A549 (cell line): ENCODE measurements around the gene POR. TPM values are rescaled to one million over a fixed set of nuclear protein-coding genes. Genes with fewer than 3 reads are reported as not detected.

ENCODE experiments used
- ATAC-seq, 2 experiments: fragments of 200-7000 bp in 1 of 2; fragments of >200 bp in 1 of 2; cut with Nextera tagmentation in 1 of 2; cut with Tn5 transposase in 1 of 2; 3 replicates each; pipeline versions ENCODE4 v1.8.0 to v1.9.1; 2018 to 2020; ENCODE audit warnings: mild to moderate bottlenecking in 1 of 2, moderate library complexity in 1 of 2
- CTCF ChIA-PET: fragments of 300-600 bp; sonication (Branson Sonifier 250); formaldehyde crosslinking; extraction: SDS; loops from one replicate; lab custom pipeline; 2021; ENCODE audit warnings: antibody characterized with exemption, inconsistent platforms; lab: Yijun Ruan, JAX
- POLR2A ChIA-PET: fragments of 350-600 bp; formaldehyde crosslinking; extraction: SDS; loops from one replicate; lab custom pipeline; 2021; ENCODE audit warnings: antibody characterized with exemption, inconsistent platforms; lab: Yijun Ruan, JAX
- DNase-seq, 2 experiments: peaks; one replicate each; pipeline versions ENCODE4 v3.0.0 to v3.0.0-alpha.2; 2011 to 2016; ENCODE audit warnings: low read depth in 1 of 2, low spot score in 1 of 2
- FAIRE-seq: peaks from 2 replicates; lab custom pipeline; 2011; peaks lifted over from hg19 to GRCh38; lab: Jason Lieb, UNC
- H3K27ac ChIP-seq, 2 experiments: fragments of >200 bp; sonication (Bioruptor Twin); formaldehyde crosslinking; 3 replicates each; pipeline ENCODE4 v1.5.1; 2016 to 2017
- H3K4me1 ChIP-seq: fragments of >200 bp; sonication (Bioruptor Twin); formaldehyde crosslinking; 3 replicates; pipeline ENCODE4 v1.6.1; 2016
- H3K4me2 ChIP-seq: fragments of >200 bp; sonication (Bioruptor Twin); formaldehyde crosslinking; 3 replicates; pipeline ENCODE4 v1.6.1; 2016
- H3K4me3 ChIP-seq: fragments of >200 bp; sonication (Bioruptor Twin); formaldehyde crosslinking; 3 replicates; pipeline ENCODE4 v1.5.1; 2016
- H3K9me3 ChIP-seq: fragments of >200 bp; sonication (Bioruptor Twin); formaldehyde crosslinking; 3 replicates; pipeline ENCODE4 v1.6.1; 2016
- ATOH8 ChIP-seq: fragments of 250-450 bp; sonication (Bioruptor Pico); IDR thresholded peaks from 2 replicates; pipeline ENCODE4 v1.5.0; 2020; ENCODE audit warnings: low read depth, mild to moderate bottlenecking, moderate library complexity
- CBX8 ChIP-seq: fragments of 200-600 bp; sonication (generic); IDR thresholded peaks from 2 replicates; pipeline ENCODE4 v1.6.1; 2016
- CEBPB ChIP-seq, 2 experiments: fragments of >200 bp in 1 of 2; sonication (Bioruptor Twin) in 1 of 2; formaldehyde crosslinking in 1 of 2; IDR thresholded peaks; 2 replicates each; pipeline ENCODE4 v1.6.1; 2012 to 2016
- CHD2 ChIP-seq: fragments of 150-350 bp; IDR thresholded peaks from 2 replicates; pipeline ENCODE4 v1.6.1; 2014; ENCODE audit warnings: low read length; ENCODE audit not compliant: partially characterized antibody
- CHD4 ChIP-seq: fragments of 200-600 bp; sonication (generic); IDR thresholded peaks from 2 replicates; pipeline ENCODE4 v1.6.1; 2016; ENCODE audit warnings: antibody characterized with exemption, mild to moderate bottlenecking, borderline replicate concordance
- EHMT2 ChIP-seq: fragments of 200-600 bp; sonication (generic); IDR thresholded peaks from 2 replicates; pipeline ENCODE4 v1.6.1; 2016; ENCODE audit warnings: antibody characterized with exemption, low read depth, mild to moderate bottlenecking, moderate library complexity
- ELK1 ChIP-seq: fragments of 150-350 bp; IDR thresholded peaks from 2 replicates; pipeline ENCODE4 v1.6.1; 2014; ENCODE audit warnings: low read depth, mild to moderate bottlenecking, low read length
- FOSB ChIP-seq: fragments of 250-450 bp; sonication (Bioruptor Pico); IDR thresholded peaks from 2 replicates; pipeline ENCODE4 v1.5.0; 2020; ENCODE audit warnings: mild to moderate bottlenecking, moderate library complexity
- HDAC2 ChIP-seq: fragments of 200-600 bp; sonication (generic); IDR thresholded peaks from 2 replicates; pipeline ENCODE4 v1.6.1; 2016
- HOXB13 ChIP-seq: fragments of 250-450 bp; sonication (Bioruptor Pico); IDR thresholded peaks from 2 replicates; pipeline ENCODE4 v1.5.0; 2020; ENCODE audit warnings: low read depth, mild to moderate bottlenecking, moderate library complexity
- JUNB ChIP-seq: fragments of >200 bp; sonication (Bioruptor Twin); formaldehyde crosslinking; IDR thresholded peaks from 2 replicates; pipeline ENCODE4 v1.6.1; 2016
- MAFK ChIP-seq: fragments of 450-650 bp; IDR thresholded peaks from 2 replicates; pipeline ENCODE4 v1.6.1; 2014; ENCODE audit not compliant: partially characterized antibody
- PBX3 ChIP-seq: IDR thresholded peaks from 2 replicates; pipeline ENCODE4 v1.6.1; 2012
- POLR2A ChIP-seq: IDR thresholded peaks from 2 replicates; pipeline ENCODE4 v1.6.1; 2012; ENCODE audit warnings: mild to moderate bottlenecking, low read length
- POLR2AphosphoS2 ChIP-seq: conservative IDR thresholded peaks from 2 replicates; pipeline ENCODE4 v1.6.1; 2012; ENCODE audit warnings: low read length, improper control_type of control experiment, inconsistent platforms
- RAD21 ChIP-seq, 2 experiments: fragments of >200 bp in 1 of 2; sonication (Bioruptor Twin) in 1 of 2; formaldehyde crosslinking in 1 of 2; IDR thresholded peaks in 1 of 2; conservative IDR thresholded peaks in 1 of 2; 2 replicates in 1 of 2; 3 replicates in 1 of 2; pipeline ENCODE4 v1.6.1; 2012 to 2018; ENCODE audit warnings: inconsistent platforms in 1 of 2
- RARB ChIP-seq: fragments of 250-450 bp; sonication (Bioruptor Pico); IDR thresholded peaks from 2 replicates; pipeline ENCODE4 v1.8.0; 2021; ENCODE audit warnings: mild to moderate bottlenecking, moderate library complexity
- RCOR1 ChIP-seq: fragments of 150-350 bp; IDR thresholded peaks from 2 replicates; pipeline ENCODE4 v1.6.1; 2014; ENCODE audit warnings: antibody characterized with exemption, low read length, low read depth
- RFX5 ChIP-seq: fragments of 450-650 bp; IDR thresholded peaks from 2 replicates; pipeline ENCODE4 v1.7.1; 2014; ENCODE audit warnings: antibody characterized with exemption, mild to moderate bottlenecking, moderate library complexity
- RNF2 ChIP-seq: fragments of 200-600 bp; sonication (generic); IDR thresholded peaks from 2 replicates; pipeline ENCODE4 v1.6.1; 2016; ENCODE audit warnings: low read depth, mild to moderate bottlenecking, antibody characterized with exemption, moderate library complexity, borderline replicate concordance
- ZC3H11A ChIP-seq: fragments of 450-650 bp; IDR thresholded peaks from 2 replicates; pipeline ENCODE4 v1.6.1; 2014; ENCODE audit warnings: antibody characterized with exemption, mild to moderate bottlenecking
- ZNF302 ChIP-seq: fragments of 250-450 bp; sonication (Bioruptor Pico); IDR thresholded peaks from 2 replicates; pipeline ENCODE4 v1.9.0; 2021; ENCODE audit warnings: inconsistent platforms, mild to moderate bottlenecking, moderate library complexity
- WGBS: methylation state at CpG from one replicate; pipeline ENCODE4 v1.1.6; 2017; ENCODE audit errors: missing lambda C conversion rate; 5-methylcytosine and 5-hydroxymethylcytosine counted together
- polyA plus RNA-seq, 4 experiments: library from polyadenylated mRNA; depleted of rRNA in 3 of 4; stranded (reverse); fragments of >200 nt; fragmentation: RNase III in 1 of 4; extraction: RNeasy Plus Mini Kit Qiagen cat#74134 plus additional on column Dnase treatment in 1 of 4; gene quantifications; 2 replicates in 3 of 4; 3 replicates in 1 of 4; pipeline ENCODE4 v1.2.3, GENCODE V29; 2011 to 2017
- TF ChIP-seq, protein P1 (sequence below): fragments of >200 bp; sonication (Bioruptor Twin); formaldehyde crosslinking; IDR thresholded peaks from 3 replicates; pipeline ENCODE4 v1.6.1; 2016

POR gene
- polyA plus RNA-seq, 2 of the 4 experiments (the other 2 are of a cell fraction) = 71.1 to 109 TPM

- H3K4me2 ChIP-seq = no peak overlapping the region
- 84% methylated on average over 15 of the region's 15 CpGs for WGBS
- no peaks in the 10 kb centered on the region for H3K9me3 ChIP-seq
- ATAC-seq = no peak
- CTCF ChIA-PET = interaction anchor here (1.0 kb wide), 1 partner anchor 173 kb away, joined by 3 read pairs; no protein-coding TSS in a partner anchor
- no peak overlapping the region for H3K4me3 ChIP-seq
- no peak for DNase-seq
- POLR2A ChIA-PET = no interaction called here
- H3K4me1 ChIP-seq = peaks cover 34% of the 10 kb centered on the region
- FAIRE-seq = no peak
- peak in 1 of 2 experiments; percentile 46; a peak in 1 of 4 replicates for TF ChIP-seq CEBPB (IDR thresholded peaks at IDR 0.05)
- TF ChIP-seq EHMT2 = no peak
- TF ChIP-seq, all 56 proteins: peak for 1
- peak overlapping the region in 1 of 2 experiments; percentile 51; a peak in 1 of 6 replicates for H3K27ac ChIP-seq
Observed at GRCh38 chr7:75950111-75950681, 35.2 kb downstream of the POR start.

DNA sequence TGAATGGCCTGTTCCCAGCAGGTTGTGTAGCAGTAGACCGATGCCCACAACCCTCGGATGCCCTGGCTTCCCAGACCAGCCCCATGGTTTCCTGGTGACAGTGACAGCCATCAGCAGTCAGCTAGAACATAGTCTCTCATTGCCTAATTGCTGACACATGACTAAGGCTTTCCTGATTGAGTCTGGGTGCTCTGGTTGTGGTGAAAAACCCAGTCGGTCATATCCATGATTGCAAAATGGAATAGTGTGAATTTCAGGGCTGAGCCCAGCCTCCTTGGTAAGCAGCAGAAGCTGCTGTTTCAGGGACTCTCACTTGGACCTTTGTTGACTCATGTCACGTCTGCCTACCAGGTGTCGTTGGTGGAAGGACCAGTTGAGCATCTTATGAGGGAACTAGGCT, 36.6 kb downstream of the POR start:
- whole genome bisulfite sequencing = 65% methylated on average over 5 of the region's 5 CpGs
- H3K4me3 ChIP-seq = no peak overlapping the region
- CTCF ChIA-PET = interaction anchor here (0.7 kb wide), 1 partner anchor 9 kb away, joined by 4 read pairs; no protein-coding TSS in a partner anchor
- H3K4me2 ChIP-seq = peak overlapping the region; percentile 1; the same call in 1 of the 3 replicates
- H3K27ac ChIP-seq = peak overlapping the region in 1 of 2 experiments; percentile 61; a peak in 3 of 6 replicates
- TF ChIP-seq RCOR1 (no peak), ZNF302 (no peak), MAFK (peak; percentile 80)
- TF ChIP-seq, protein P1, sequence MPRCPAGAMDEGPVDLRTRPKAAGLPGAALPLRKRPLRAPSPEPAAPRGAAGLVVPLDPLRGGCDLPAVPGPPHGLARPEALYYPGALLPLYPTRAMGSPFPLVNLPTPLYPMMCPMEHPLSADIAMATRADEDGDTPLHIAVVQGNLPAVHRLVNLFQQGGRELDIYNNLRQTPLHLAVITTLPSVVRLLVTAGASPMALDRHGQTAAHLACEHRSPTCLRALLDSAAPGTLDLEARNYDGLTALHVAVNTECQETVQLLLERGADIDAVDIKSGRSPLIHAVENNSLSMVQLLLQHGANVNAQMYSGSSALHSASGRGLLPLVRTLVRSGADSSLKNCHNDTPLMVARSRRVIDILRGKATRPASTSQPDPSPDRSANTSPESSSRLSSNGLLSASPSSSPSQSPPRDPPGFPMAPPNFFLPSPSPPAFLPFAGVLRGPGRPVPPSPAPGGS = no peak
- FAIRE-seq (no peak), ATAC-seq (peak; percentile 22 to 51; a peak in 5 of 6 replicates), DNase-seq (peak in 1 of 2 experiments; percentile 44)
- H3K9me3 ChIP-seq = no peaks in the 10 kb centered on the region
- POLR2A ChIA-PET = interaction anchor here (0.6 to 1.1 kb wide), 3 partner anchors 9 to 17 kb away, joined by 3 read pairs; no protein-coding TSS in a partner anchor
- H3K4me1 ChIP-seq = peaks cover 33% of the 10 kb centered on the region

DNA sequence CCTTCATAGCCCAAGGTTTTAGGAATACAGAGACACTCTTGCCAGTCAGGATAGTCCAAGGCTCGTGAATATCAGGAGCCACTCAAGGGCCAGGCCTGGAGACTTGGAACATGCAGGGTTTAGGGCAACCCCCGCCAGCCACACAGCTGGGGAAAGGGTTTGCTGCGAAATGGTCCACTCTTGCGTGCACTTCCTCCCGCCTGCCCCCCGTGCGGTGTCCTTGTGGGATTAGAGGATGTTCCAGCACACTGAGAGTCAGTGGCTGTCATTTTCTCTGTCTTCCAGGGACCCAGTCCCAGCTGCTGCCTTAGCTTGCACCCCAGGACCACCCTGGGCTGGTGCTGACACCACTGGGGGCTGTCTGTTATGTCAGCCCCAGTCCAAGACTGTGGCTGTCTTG, 38.5 kb downstream of the POR start:
- POLR2A ChIA-PET = no interaction called here
- TF ChIP-seq HDAC2 (no peak), PBX3 (no peak), RCOR1 (no peak), RARB (CRISPR knock-in tag) (no peak), CHD2 (no peak)
- TF ChIP-seq, all 56 proteins: peak for 0

GRCh38 chr7:75953931-75954330, 39.0 kb downstream of the POR start:
- no peak overlapping the region for H3K4me2 ChIP-seq
- H3K9me3 ChIP-seq = no peaks in the 10 kb centered on the region
- ChIA-PET POLR2A (no interaction called here), CTCF (interaction anchor here (1.2 kb wide), 1 partner anchor 87 kb away, joined by 4 read pairs; no protein-coding TSS in a partner anchor)
- peaks cover 55% of the 10 kb centered on the region for H3K4me1 ChIP-seq
- 93% methylated on average over 11 of the region's 11 CpGs for WGBS
- no peak for FAIRE-seq
- peak overlapping the region in 1 of 2 experiments; percentile 50; a peak in 2 of 6 replicates for H3K27ac ChIP-seq
- no peak overlapping the region for H3K4me3 ChIP-seq
- ATAC-seq = no peak
- TF ChIP-seq RFX5 (no peak), POLR2AphosphoS2 (no peak), CBX8 (no peak), POLR2A (no peak), JUNB (no peak), ELK1 (no peak), FOSB (CRISPR knock-in tag) (no peak), ATOH8 (no peak), RAD21 (conservative IDR thresholded peaks at IDR 0.05 in 1 of 2, IDR thresholded peaks at IDR 0.05 in 1 of 2) (no peak), HOXB13 (CRISPR knock-in tag) (no peak), HDAC2 (no peak), ZC3H11A (no peak), CHD4 (no peak), RNF2 (no peak)
- no peak for DNase-seq

More for the DNA sequence above, 38.5 kb downstream of the POR start:
- Histone ChIP-seq H3K9me3 (no peaks in the 10 kb centered on the region), H3K4me3 (no peak overlapping the region), H3K27ac (peak overlapping the region in 1 of 2 experiments; percentile 50; a peak in 2 of 6 replicates), H3K4me1 (peaks cover 50% of the 10 kb centered on the region), H3K4me2 (no peak overlapping the region)
- ATAC-seq (no peak; a peak in 1 of 6 replicates), DNase-seq (no peak), FAIRE-seq (no peak)
- CTCF ChIA-PET = no interaction called here
- WGBS = 91% methylated on average over 7 of the region's 7 CpGs
